Breast epithelium (tissue), 4 donors: Measurements from ENCODE around the gene MRPL47. TPM values are rescaled to one million over a fixed set of nuclear protein-coding genes. Genes with fewer than 3 reads are reported as not detected.

Experiments
- DNase-seq, 2 donors: peaks; one replicate each; pipeline ENCODE4 v3.0.0-alpha.2; 2019; ENCODE audit warnings: low spot score in 2 of 2
- H3K27ac ChIP-seq, 2 donors: fragments of 200-600 bp; sonication (generic) in 1 of 2; one replicate each; pipeline ENCODE4 v1.5.1; 2016 to 2019; ENCODE audit warnings: mild to moderate bottlenecking in 1 of 2
- H3K27me3 ChIP-seq, 2 donors: fragments of 200-600 bp; sonication (generic) in 1 of 2; one replicate each; pipeline versions ENCODE4 v1.5.1 to v1.6.0; 2017 to 2019; ENCODE audit warnings: control low read depth in 1 of 2, mild to moderate bottlenecking in 1 of 2
- H3K36me3 ChIP-seq: fragments of 200-600 bp; one replicate; pipeline ENCODE4 v1.5.1; 2019
- H3K4me1 ChIP-seq, 2 donors: fragments of 200-600 bp; sonication (generic); one replicate each; pipeline ENCODE4 v1.5.1; 2016 to 2019; ENCODE audit warnings: control low read depth in 1 of 2
- H3K4me3 ChIP-seq, 3 donors: fragments of 200-600 bp; sonication (generic); 1 replicate in 2 of 3; 2 replicates in 1 of 3; pipeline ENCODE4 v1.5.1; 2016 to 2019; ENCODE audit warnings: mild to moderate bottlenecking in 3 of 3, moderate library complexity in 2 of 3
- H3K9me3 ChIP-seq, 2 donors: fragments of 200-600 bp; sonication (generic) in 1 of 2; one replicate each; pipeline ENCODE4 v1.5.1; 2016 to 2019; ENCODE audit warnings: control low read depth in 1 of 2
- CTCF ChIP-seq, 3 donors: fragments of 450-650 bp; IDR thresholded peaks; one replicate each; pipeline ENCODE4 v1.5.1; 2016 to 2017; ENCODE audit warnings: antibody characterized with exemption in 3 of 3, mild to moderate bottlenecking in 3 of 3, moderate library complexity in 3 of 3
- POLR2A ChIP-seq: fragments of 450-650 bp; IDR thresholded peaks from one replicate; pipeline ENCODE4 v1.6.1; 2016; ENCODE audit warnings: antibody characterized with exemption, mild to moderate bottlenecking, moderate library complexity
- POLR2AphosphoS5 ChIP-seq, 3 donors: sonication (generic); formaldehyde crosslinking; IDR thresholded peaks; one replicate each; pipeline ENCODE4 v1.6.1; 2017; ENCODE audit warnings: antibody characterized with exemption in 3 of 3
- intact Hi-C: fragments of 100-400 bp; cut with DNase I; formaldehyde crosslinking; loops from one replicate; pipeline ENCODE4 v1.15.1; 2023; ENCODE audit warnings: low total_unique reads
- total RNA-seq, 3 donors: library from RNA; depleted of rRNA; stranded (reverse); fragments of >200 nt; gene quantifications; one replicate each; pipeline ENCODE4 v1.1.0, GENCODE V29; 2016

Gene MRPL47
- total RNA-seq, 3 donors from 2014 or later = 21.4 to 28.5 (median 23.4) TPM

GRCh38 chr3:179562591-179563270 is 41.7 kb downstream of the MRPL47 start, which contains the start of gene ACTL6A:
Gene ACTL6A, plus strand, starts transcription at chr3:179562926. Its CDS starts 167 bp downstream, at chr3:179563093.
- intact Hi-C loops = no loop called here
- peak within 1 kb of the TSS; percentile 60 to 94 (median 94) for H3K4me3 ChIP-seq
- peaks cover 0 to 7% of the 10 kb centered on the region in 2 donors for H3K4me1 ChIP-seq
- H3K9me3 ChIP-seq = no peaks in the 10 kb centered on the region
- H3K27ac ChIP-seq = peak within 1 kb of the TSS; percentile 89 to 93
- no peaks in the 10 kb centered on the region for H3K27me3 ChIP-seq
- TF ChIP-seq POLR2A = peak; percentile 43
- TF ChIP-seq POLR2AphosphoS5 (IDR thresholded peaks at IDR 0.05) = peak; percentile 69 to 79 (median 69)
- TF ChIP-seq CTCF (IDR thresholded peaks at IDR 0.05) = no peak
- H3K36me3 ChIP-seq = no peaks in the 10 kb centered on the region
- peak; percentile 100 for DNase-seq

GRCh38 chr3:179560791-179561190 is 43.6 kb downstream of the MRPL47 start:
- no peaks in the 10 kb centered on the region for H3K27me3 ChIP-seq
- no peaks in the 10 kb centered on the region for H3K36me3 ChIP-seq
- peaks cover 0 to 7% of the 10 kb centered on the region in 2 donors for H3K4me1 ChIP-seq
- TF ChIP-seq CTCF (IDR thresholded peaks at IDR 0.05) (no peak), POLR2A (no peak), POLR2AphosphoS5 (IDR thresholded peaks at IDR 0.05) (no peak)
- DNase-seq = no peak
- H3K27ac ChIP-seq = no peak overlapping the region
- H3K9me3 ChIP-seq = no peaks in the 10 kb centered on the region
- H3K4me3 ChIP-seq = no peak overlapping the region
- intact Hi-C loops = no loop called here

- no peaks in the 10 kb centered on the region for H3K36me3 ChIP-seq
- no peaks in the 10 kb centered on the region for H3K9me3 ChIP-seq
- peaks cover 0 to 4% of the 10 kb centered on the region in 2 donors for H3K4me1 ChIP-seq
- H3K27ac ChIP-seq = no peak overlapping the region
- DNase-seq = peak in 1 of 2 donors; percentile 49
- no peak overlapping the region for H3K4me3 ChIP-seq
- no peaks in the 10 kb centered on the region for H3K27me3 ChIP-seq
- intact Hi-C loops = no loop called here
- no peak for TF ChIP-seq POLR2A
- peak in 2 of 3 donors; percentile 72 to 81 for TF ChIP-seq CTCF (IDR thresholded peaks at IDR 0.05)
Observed at GRCh38 chr3:179558742-179559364, 45.6 kb downstream of the MRPL47 start.

- H3K9me3 ChIP-seq = no peaks in the 10 kb centered on the region
- no peak overlapping the region for H3K4me3 ChIP-seq
- no peaks in the 10 kb centered on the region for H3K27me3 ChIP-seq
- H3K4me1 ChIP-seq = no peaks in the 10 kb centered on the region
- no peak overlapping the region for H3K27ac ChIP-seq
- intact Hi-C loops = no loop called here
- DNase-seq = no peak
- no peaks in the 10 kb centered on the region for H3K36me3 ChIP-seq
- TF ChIP-seq POLR2AphosphoS5 (IDR thresholded peaks at IDR 0.05) (no peak), POLR2A (no peak), CTCF (IDR thresholded peaks at IDR 0.05) (no peak)
Observed at GRCh38 chr3:179551349-179552105, 52.9 kb downstream of the MRPL47 start.
